ENCODE measurements around the gene ERBB3.

DNA sequence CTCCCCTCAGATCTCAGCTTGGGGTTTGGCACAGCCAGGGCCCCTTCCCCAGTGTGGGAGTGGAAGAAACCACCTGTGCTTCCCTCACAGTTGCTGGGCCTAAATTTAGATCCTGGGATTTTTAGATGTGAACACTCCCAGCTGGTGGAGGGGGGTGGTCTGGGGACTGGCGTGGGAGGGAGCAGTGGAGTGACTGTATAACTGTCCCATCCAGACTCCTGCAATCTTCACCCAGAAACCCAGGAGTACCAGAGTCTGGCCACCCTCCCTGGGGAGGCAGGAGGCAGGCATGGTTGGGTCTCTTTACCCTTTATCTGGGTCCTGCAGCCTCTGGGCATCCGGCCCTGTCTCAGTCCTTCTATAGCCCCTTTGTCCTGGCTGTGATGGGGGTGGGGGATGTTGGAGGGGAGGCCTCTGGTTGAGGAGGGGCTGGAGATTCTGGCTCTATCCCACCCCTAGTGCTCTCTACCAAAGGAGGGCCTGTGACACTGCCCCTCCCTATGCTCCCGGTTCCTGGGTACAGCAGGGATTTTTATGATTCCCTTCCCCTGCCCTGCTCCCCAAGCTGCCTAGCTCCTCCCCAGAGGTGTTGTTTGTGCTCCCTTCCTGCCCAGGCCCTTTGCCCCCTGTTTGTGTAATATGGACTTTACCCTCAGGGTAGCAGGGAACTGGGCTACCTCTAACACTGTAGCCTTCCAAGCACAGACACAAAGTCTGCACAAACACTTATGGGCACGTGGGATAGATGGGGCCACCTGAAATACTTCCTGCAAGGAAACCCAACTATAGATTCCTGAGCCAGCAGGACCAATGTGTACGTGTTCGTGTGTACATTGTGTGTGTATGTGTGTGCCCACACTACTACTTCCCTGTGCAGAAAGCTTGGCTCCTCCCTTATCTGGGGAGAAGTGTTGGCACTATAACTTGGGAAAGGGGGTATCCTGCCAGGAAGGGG is 1.7 kb downstream of the ERBB3 start:
- TF ChIP-seq, protein P1, sequence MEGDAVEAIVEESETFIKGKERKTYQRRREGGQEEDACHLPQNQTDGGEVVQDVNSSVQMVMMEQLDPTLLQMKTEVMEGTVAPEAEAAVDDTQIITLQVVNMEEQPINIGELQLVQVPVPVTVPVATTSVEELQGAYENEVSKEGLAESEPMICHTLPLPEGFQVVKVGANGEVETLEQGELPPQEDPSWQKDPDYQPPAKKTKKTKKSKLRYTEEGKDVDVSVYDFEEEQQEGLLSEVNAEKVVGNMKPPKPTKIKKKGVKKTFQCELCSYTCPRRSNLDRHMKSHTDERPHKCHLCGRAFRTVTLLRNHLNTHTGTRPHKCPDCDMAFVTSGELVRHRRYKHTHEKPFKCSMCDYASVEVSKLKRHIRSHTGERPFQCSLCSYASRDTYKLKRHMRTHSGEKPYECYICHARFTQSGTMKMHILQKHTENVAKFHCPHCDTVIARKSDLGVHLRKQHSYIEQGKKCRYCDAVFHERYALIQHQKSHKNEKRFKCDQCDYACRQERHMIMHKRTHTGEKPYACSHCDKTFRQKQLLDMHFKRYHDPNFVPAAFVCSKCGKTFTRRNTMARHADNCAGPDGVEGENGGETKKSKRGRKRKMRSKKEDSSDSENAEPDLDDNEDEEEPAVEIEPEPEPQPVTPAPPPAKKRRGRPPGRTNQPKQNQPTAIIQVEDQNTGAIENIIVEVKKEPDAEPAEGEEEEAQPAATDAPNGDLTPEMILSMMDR (IDR thresholded peaks at IDR 0.05; ENCODE audit: low read length) = no peak
- TF ChIP-seq EZH2phosphoT487 (IDR thresholded peaks at IDR 0.05; ENCODE audit: low read length) = no peak
- no peak for TF ChIP-seq EZH2 (optimal IDR thresholded peaks at IDR 0.05; ENCODE audit: low read depth, low read length)

Data from MM.1S (cell line).